H1 (cell line): ENCODE results near the gene C6orf136. TPM values are rescaled to one million over a fixed set of nuclear protein-coding genes. Genes with fewer than 3 reads are reported as not detected.
A peak's percentile ranks its signal among the peaks of the same experiment; 100 is the strongest.

ENCODE experiments used
- ASH2L ChIP-seq: fragments of 200-600, 300-600 bp; sonication (generic); IDR thresholded peaks from one replicate; pipeline ENCODE4 v1.7.1; 2017; ENCODE audit warnings: low read length
- BCL11A ChIP-seq, 2 experiments: IDR thresholded peaks; one replicate each; pipeline ENCODE4 v1.6.1; 2011; ENCODE audit warnings: low read depth in 2 of 2, low read length in 2 of 2, mild to moderate bottlenecking in 2 of 2
- CBX5 ChIP-seq: fragments of 300-800, 300-1000 bp; sonication (generic); IDR thresholded peaks from 2 replicates; pipeline ENCODE4 v1.7.1; 2016; ENCODE audit warnings: antibody characterized with exemption, low read length, low read depth
- CHD2 ChIP-seq: IDR thresholded peaks from 2 replicates; pipeline ENCODE4 v1.6.1; 2012; ENCODE audit warnings: low read length, improper control_type of control experiment
- EGR1 ChIP-seq: IDR thresholded peaks from 2 replicates; pipeline ENCODE4 v1.6.1; 2011; ENCODE audit warnings: low read depth, low read length, borderline replicate concordance
- HDAC2 ChIP-seq, 2 experiments: fragments of 300-600 bp in 1 of 2; sonication (generic) in 1 of 2; IDR thresholded peaks; 2 replicates each; pipeline ENCODE4 v1.6.1; 2011 to 2012; ENCODE audit warnings: low read depth in 2 of 2, low read length in 2 of 2, mild to moderate bottlenecking in 2 of 2, moderate library complexity in 2 of 2, borderline replicate concordance in 1 of 2, inconsistent platforms in 1 of 2
- NRF1 ChIP-seq: IDR thresholded peaks from 2 replicates; pipeline ENCODE4 v1.6.1; 2011; ENCODE audit warnings: mild to moderate bottlenecking, low read depth, low read length, improper control_type of control experiment
- SAP30 ChIP-seq: fragments of 300-600 bp; sonication (generic); IDR thresholded peaks from 2 replicates; pipeline ENCODE4 v1.7.1; 2012; ENCODE audit warnings: low read length, moderate library complexity, mild to moderate bottlenecking, inconsistent platforms; ENCODE audit not compliant: insufficient read depth, insufficient replicate concordance
- SIN3A ChIP-seq, 2 experiments: IDR thresholded peaks in 1 of 2; conservative IDR thresholded peaks in 1 of 2; 2 replicates each; pipeline ENCODE4 v1.6.1; 2011 to 2012; ENCODE audit warnings: low read length in 2 of 2, improper control_type of control experiment in 1 of 2, low read depth in 1 of 2, mild to moderate bottlenecking in 1 of 2
- SIX5 ChIP-seq: IDR thresholded peaks from 2 replicates; pipeline ENCODE4 v1.6.1; 2011; ENCODE audit warnings: mild to moderate bottlenecking, low read depth, low read length
- SP1 ChIP-seq: IDR thresholded peaks from 2 replicates; pipeline ENCODE4 v1.6.1; 2011; ENCODE audit warnings: low read depth, low read length
- SP2 ChIP-seq: IDR thresholded peaks from 2 replicates; pipeline ENCODE4 v1.6.1; 2012; ENCODE audit warnings: mild to moderate bottlenecking, low read length, inconsistent platforms
- SUZ12 ChIP-seq: fragments of 200-600 bp; sonication (generic); IDR thresholded peaks from 2 replicates; pipeline ENCODE4 v1.6.1; 2012; ENCODE audit warnings: mild to moderate bottlenecking, inconsistent platforms, low read length, moderate library complexity, mixed read lengths
- TCF12 ChIP-seq: IDR thresholded peaks from 2 replicates; pipeline ENCODE4 v1.6.1; 2011; ENCODE audit warnings: low read depth, mild to moderate bottlenecking, low read length
- YY1 ChIP-seq: IDR thresholded peaks from 2 replicates; pipeline ENCODE4 v1.6.1; 2011; ENCODE audit warnings: low read depth, mild to moderate bottlenecking, low read length
- polyA plus RNA-seq, 7 experiments: library from polyadenylated mRNA; depleted of rRNA in 3 of 7; stranded (reverse) in 5 of 7; unstranded in 2 of 7; fragments of >200 nt in 5 of 7; fragments of 200-250 nt in 2 of 7; gene quantifications; 1 replicate in 5 of 7; 2 replicates in 1 of 7; 4 replicates in 1 of 7; pipeline versions ENCODE4 v1.2.1 to v1.2.3, GENCODE V29; 2011 to 2013; ENCODE audit warnings: missing spikeins in 2 of 7, mixed read lengths in 2 of 7
- total RNA-seq: library from RNA; stranded (reverse); fragmentation: NEBNext Ultra II Directional; extraction: Animal tissue kit (Norgen Biotek cat#: 25700); gene quantifications from 2 replicates; pipeline ENCODE4 v1.2.1, GENCODE V29; 2021

Gene C6orf136
- total and polyA plus RNA-seq, 2 of the 8 experiments (the other 6 are each of a cell fraction or from before 2014, with no cell fraction given): 20.8 to 23.1 TPM

GRCh38 chr6:30687659-30688431 is 40.9 kb downstream of the C6orf136 start (continued):
- TF ChIP-seq SIN3A (conservative IDR thresholded peaks at IDR 0.05 in 1 of 2, IDR thresholded peaks at IDR 0.05 in 1 of 2; ENCODE audit: low read depth in 1 of 2, low read length in 2 of 2) (0 out of 4 replicates have a peak, but pooled peaks of 1 of the 2 experiments have one; percentile 22), CHD2 (no peak), SAP30 (peak; percentile 68), NRF1 (no peak), SP2 (no peak), SP1 (no peak), ASH2L (peak; percentile 7), BCL11A (IDR thresholded peaks at IDR 0.05; ENCODE audit: low read depth in 2 of 2, low read length in 2 of 2) (no peak), EGR1 (peak; percentile 60; the same call in 1 of the 2 replicates), SIX5 (no peak), SUZ12 (no peak), CBX5 (no peak), HDAC2 (IDR thresholded peaks at IDR 0.05; ENCODE audit: borderline replicate concordance in 1 of 2, low read depth in 2 of 2, low read length in 2 of 2) (no peak; a peak in 1 of 4 replicates), TCF12 (no peak), YY1 (no peak)
